T-helper 2 cell treated with Interferon-gamma antibody and Interleukin-4, amounts not matched to agents 5 μg/mL and 100 μg/mL, for 36 hours (primary cell): ENCODE measurements around the gene PDIK1L.
"Not testable (repeated sequence)": the region's sequence is repeated elsewhere in the genome, so short reads cannot be mapped to it uniquely, and the experiment has no call there.

Experiments used
- DNase-seq: peaks from one replicate; pipeline ENCODE4 v3.0.0; 2021; ENCODE audit warnings: low spot score
- H3K27ac Mint-ChIP-seq: one replicate; pipeline ENCODE4 v1.8.0; 2021; ENCODE audit warnings: mild to moderate bottlenecking, mixed read lengths
- H3K27me3 Mint-ChIP-seq: one replicate; pipeline ENCODE4 v1.8.0; 2021; ENCODE audit warnings: low read depth, mixed read lengths
- H3K36me3 Mint-ChIP-seq: one replicate; pipeline ENCODE4 v1.8.0; 2021; ENCODE audit warnings: low read depth, mixed read lengths
- H3K4me1 Mint-ChIP-seq: one replicate; pipeline ENCODE4 v1.8.0; 2021; ENCODE audit warnings: low read depth, mixed read lengths
- H3K4me3 Mint-ChIP-seq: one replicate; pipeline ENCODE4 v1.8.0; 2022; ENCODE audit warnings: mild to moderate bottlenecking, moderate library complexity, mixed read lengths
- H3K9me3 Mint-ChIP-seq: one replicate; pipeline ENCODE4 v1.8.0; 2021; ENCODE audit warnings: mixed read lengths

PDIK1L gene

GRCh38 chr1:26098602-26099001 is 13.0 kb upstream of the PDIK1L start:
- Mint-ChIP-seq H3K27me3 (peaks cover 28% of the 10 kb centered on the region), H3K9me3 (no peaks in the 10 kb centered on the region), H3K4me3 (no peak overlapping the region), H3K4me1 (peaks cover 13% of the 10 kb centered on the region), H3K27ac (no peak overlapping the region), H3K36me3 (no peaks in the 10 kb centered on the region)
- no peak for DNase-seq

GRCh38 chr1:26099780-26100179 is 11.8 kb upstream of the PDIK1L start:
- H3K36me3 Mint-ChIP-seq, result no peaks in the 10 kb centered on the region
- peaks cover 22% of the 10 kb centered on the region for H3K27me3 Mint-ChIP-seq
- no peak for DNase-seq
- no peak overlapping the region for H3K4me3 Mint-ChIP-seq
- no peaks in the 10 kb centered on the region for H3K9me3 Mint-ChIP-seq
- peaks cover 17% of the 10 kb centered on the region for H3K4me1 Mint-ChIP-seq
- H3K27ac Mint-ChIP-seq, result no peak overlapping the region

GRCh38 chr1:26100204-26100603 is 11.4 kb upstream of the PDIK1L start:
- not testable (repeated sequence) for H3K4me3 Mint-ChIP-seq, H3K9me3 Mint-ChIP-seq, DNase-seq, H3K27ac Mint-ChIP-seq, H3K36me3 Mint-ChIP-seq
- H3K27me3 Mint-ChIP-seq, result peaks cover 22% of the 10 kb centered on the region
- peaks cover 21% of the 10 kb centered on the region for H3K4me1 Mint-ChIP-seq

- peaks cover 18% of the 10 kb centered on the region for H3K4me1 Mint-ChIP-seq
- no peak overlapping the region for H3K27ac Mint-ChIP-seq
- no peak overlapping the region for H3K4me3 Mint-ChIP-seq
- no peak for DNase-seq
- no peaks in the 10 kb centered on the region for H3K36me3 Mint-ChIP-seq
- no peaks in the 10 kb centered on the region for H3K9me3 Mint-ChIP-seq
- peaks cover 19% of the 10 kb centered on the region for H3K27me3 Mint-ChIP-seq
Observed at GRCh38 chr1:26102119-26102518, 9.5 kb upstream of the PDIK1L start.

GRCh38 chr1:26102526-26102925 is 9.1 kb upstream of the PDIK1L start:
- DNase-seq, result no peak
- H3K36me3 Mint-ChIP-seq, result no peaks in the 10 kb centered on the region

GRCh38 chr1:26105226-26105548 is 6.4 kb upstream of the PDIK1L start:
- H3K27ac Mint-ChIP-seq, H3K36me3 Mint-ChIP-seq, H3K9me3 Mint-ChIP-seq, DNase-seq, H3K4me3 Mint-ChIP-seq: not testable (repeated sequence)
- Mint-ChIP-seq H3K27me3 (peaks cover 19% of the 10 kb centered on the region), H3K4me1 (peaks cover 15% of the 10 kb centered on the region)

More at GRCh38 chr1:26102526-26102925, 9.1 kb upstream of the PDIK1L start:
- Mint-ChIP-seq H3K4me3 (no peak overlapping the region), H3K27me3 (peaks cover 19% of the 10 kb centered on the region), H3K27ac (no peak overlapping the region), H3K9me3 (no peaks in the 10 kb centered on the region), H3K4me1 (peaks cover 15% of the 10 kb centered on the region)

- no peak for DNase-seq
- Mint-ChIP-seq H3K27me3 (no peaks in the 10 kb centered on the region), H3K4me1 (peaks cover 35% of the 10 kb centered on the region), H3K9me3 (no peaks in the 10 kb centered on the region), H3K4me3 (peak overlapping the region; percentile 95), H3K27ac (peak overlapping the region; percentile 91), H3K36me3 (peaks cover 13% of the 10 kb centered on the region)
Observed at GRCh38 chr1:26109229-26110164, 2.1 kb upstream of the PDIK1L start.

- peaks cover 30% of the 10 kb centered on the region for H3K4me1 Mint-ChIP-seq
- H3K36me3 Mint-ChIP-seq, result peaks cover 22% of the 10 kb centered on the region
- H3K27ac Mint-ChIP-seq, result peak overlapping the region; percentile 91
- H3K9me3 Mint-ChIP-seq, result no peaks in the 10 kb centered on the region
- no peaks in the 10 kb centered on the region for H3K27me3 Mint-ChIP-seq
- H3K4me3 Mint-ChIP-seq, result peak overlapping the region; percentile 95
- peak; percentile 77 for DNase-seq
Observed at GRCh38 chr1:26110731-26111529, 694 bp upstream of the PDIK1L start.

GRCh38 chr1:26112407-26112775 is 767 bp downstream of the PDIK1L start:
- peak; percentile 13 for DNase-seq
- Mint-ChIP-seq H3K9me3 (no peaks in the 10 kb centered on the region), H3K27ac (peak overlapping the region; percentile 93), H3K4me1 (peaks cover 30% of the 10 kb centered on the region), H3K36me3 (peaks cover 27% of the 10 kb centered on the region), H3K4me3 (peak overlapping the region; percentile 97), H3K27me3 (no peaks in the 10 kb centered on the region)

GRCh38 chr1:26114165-26114927 is 2.7 kb downstream of the PDIK1L start:
- Mint-ChIP-seq H3K9me3 (no peaks in the 10 kb centered on the region), H3K36me3 (peaks cover 42% of the 10 kb centered on the region), H3K4me1 (peaks cover 40% of the 10 kb centered on the region), H3K27ac (no peak overlapping the region), H3K27me3 (no peaks in the 10 kb centered on the region), H3K4me3 (peak overlapping the region; percentile 17)
- no peak for DNase-seq

GRCh38 chr1:26119892-26120608 is 8.4 kb downstream of the PDIK1L start:
- no peaks in the 10 kb centered on the region for H3K9me3 Mint-ChIP-seq
- H3K36me3 Mint-ChIP-seq, result peaks cover 60% of the 10 kb centered on the region
- DNase-seq, result no peak
- peaks cover 50% of the 10 kb centered on the region for H3K4me1 Mint-ChIP-seq
- peak overlapping the region; percentile 63 for H3K27ac Mint-ChIP-seq
- H3K4me3 Mint-ChIP-seq, result peak overlapping the region; percentile 47
- no peaks in the 10 kb centered on the region for H3K27me3 Mint-ChIP-seq

GRCh38 chr1:26121854-26122773 is 10.5 kb downstream of the PDIK1L start:
- DNase-seq, result no peak
- Mint-ChIP-seq H3K27me3 (no peaks in the 10 kb centered on the region), H3K9me3 (no peaks in the 10 kb centered on the region), H3K27ac (peak overlapping the region; percentile 57), H3K4me3 (no peak overlapping the region), H3K36me3 (peaks cover 60% of the 10 kb centered on the region), H3K4me1 (peaks cover 61% of the 10 kb centered on the region)
